Pancreas (tissue), 10 donors: ENCODE data around the gene UBAC2. TPM values are rescaled to one million over a fixed set of nuclear protein-coding genes. Genes with fewer than 3 reads are reported as not detected.

ENCODE experiments used
- ATAC-seq, 4 donors: fragments of 200-7000 bp; cut with Tn5 transposase; one replicate each; pipeline versions ENCODE4 v1.8.0 to v1.9.1; 2020; ENCODE audit warnings: mild to moderate bottlenecking in 4 of 4, moderate library complexity in 4 of 4
- DNase-seq, 6 donors: peaks; one replicate each; pipeline ENCODE4 v3.0.0-alpha.2; 2020
- FAIRE-seq: peaks from 2 replicates; lab custom pipeline; 2012; peaks lifted over from hg19 to GRCh38; lab: Jason Lieb, UNC
- H3K27ac ChIP-seq, 4 donors: fragments of 200-600 bp; sonication (generic); 1 replicate in 3 of 4; 2 replicates in 1 of 4; pipeline versions ENCODE4 v1.5.0 to v1.8.0; 2020
- H3K27me3 ChIP-seq, 4 donors: fragments of 200-600 bp; one replicate each; pipeline ENCODE4 v1.8.0; 2021
- H3K36me3 ChIP-seq, 3 donors: fragments of 200-600 bp; sonication (generic) in 1 of 3; one replicate each; pipeline versions ENCODE4 v1.5.0 to v1.8.0; 2020 to 2021
- H3K4me1 ChIP-seq, 3 donors: fragments of 200-600 bp; one replicate each; pipeline ENCODE4 v1.8.0; 2021
- H3K4me3 ChIP-seq, 4 donors: fragments of 200-600 bp; sonication (generic) in 2 of 4; one replicate each; pipeline versions ENCODE4 v1.5.0 to v1.8.0; 2020 to 2021
- H3K9me3 ChIP-seq, 4 donors: fragments of 200-600 bp; one replicate each; pipeline ENCODE4 v1.8.0; 2021
- WGBS, 2 donors: extraction: QIAGEN DNeasy Blood & Tissue Kit; methylation state at CpG; one replicate each; pipeline ENCODE4 v1.1.7; 2013; 5-methylcytosine and 5-hydroxymethylcytosine counted together
- intact Hi-C, 3 donors: fragments of 100-400 bp; cut with DNase I; formaldehyde crosslinking; loops; one replicate each; pipeline versions ENCODE4 v1.11.1 to v1.14.2; 2022
- polyA plus RNA-seq, 2 donors: library from polyadenylated mRNA; stranded (reverse); fragments of 200-250 nt; gene quantifications; one replicate each; pipeline ENCODE4 v1.2.3, GENCODE V29; 2013
- total RNA-seq, 6 donors: library from RNA; stranded (reverse); fragmentation: NEBNext Ultra II Directional in 4 of 6; extraction: Animal tissue kit (Norgen Biotek cat#: 25700) in 4 of 6; gene quantifications; one replicate each; pipeline versions ENCODE4 v1.2.1 to v1.2.4, GENCODE V29; 2021 to 2023
- TF ChIP-seq, protein P1 (sequence below), 4 donors: fragments of 200-600 bp; sonication (generic) in 3 of 4; IDR thresholded peaks; one replicate each; pipeline versions ENCODE4 v1.5.0 to v1.8.0; 2021; ENCODE audit warnings: antibody characterized with exemption in 4 of 4
- donor health status: healthy with polysubstance abuse.
- donor health status: DM: no; HTN: no; CAD: no; lungs with moderate emphysema.
- donor health status: DM: no; HTN: no; CAD: no.
- donor health status: control.
- donor health status: control.
- donor health status: Bipolar disorder and iron deficiency.
- donor health status: DM: yes; HTN: yes; CAD: no.
- donor health status: DM: no; HTN: no; CAD: no.
- donor health status: DM: no; HTN: no; CAD: no.
- donor health status: DM: yes; HTN: yes; CAD: no.

UBAC2 gene
- total and polyA plus RNA-seq, 8 donors, result 17.5 to 29.5 (median 26.9) TPM

DNA sequence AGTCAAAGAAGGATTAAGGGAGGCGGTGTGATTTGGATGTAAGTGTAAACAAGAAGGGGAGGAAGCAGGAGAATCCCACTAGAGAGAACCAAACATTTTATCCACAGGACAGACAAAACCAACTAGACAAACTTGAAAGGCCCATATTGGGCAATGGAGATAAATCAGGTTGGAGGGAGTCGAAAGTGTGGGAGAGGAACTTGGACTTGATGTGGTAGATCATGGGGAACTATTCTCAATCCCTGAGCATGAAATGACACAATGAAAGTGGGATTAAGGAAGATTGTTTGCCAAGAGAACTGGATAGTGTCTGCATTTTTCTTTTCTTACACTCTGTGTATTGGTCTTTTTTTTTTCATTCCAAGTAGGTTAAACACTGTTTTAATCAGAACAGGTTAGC, 88.6 kb downstream of the UBAC2 start:
- Histone ChIP-seq H3K27ac (no peak overlapping the region), H3K27me3 (no peaks in the 10 kb centered on the region), H3K9me3 (no peaks in the 10 kb centered on the region), H3K4me3 (no peak overlapping the region), H3K36me3 (no peaks in the 10 kb centered on the region), H3K4me1 (peaks cover 0 to 9% (median 8%) of the 10 kb centered on the region in 3 donors)
- peak in 2 of 4 donors; percentile 18 for ATAC-seq
- no peak for FAIRE-seq
- TF ChIP-seq, protein P1, sequence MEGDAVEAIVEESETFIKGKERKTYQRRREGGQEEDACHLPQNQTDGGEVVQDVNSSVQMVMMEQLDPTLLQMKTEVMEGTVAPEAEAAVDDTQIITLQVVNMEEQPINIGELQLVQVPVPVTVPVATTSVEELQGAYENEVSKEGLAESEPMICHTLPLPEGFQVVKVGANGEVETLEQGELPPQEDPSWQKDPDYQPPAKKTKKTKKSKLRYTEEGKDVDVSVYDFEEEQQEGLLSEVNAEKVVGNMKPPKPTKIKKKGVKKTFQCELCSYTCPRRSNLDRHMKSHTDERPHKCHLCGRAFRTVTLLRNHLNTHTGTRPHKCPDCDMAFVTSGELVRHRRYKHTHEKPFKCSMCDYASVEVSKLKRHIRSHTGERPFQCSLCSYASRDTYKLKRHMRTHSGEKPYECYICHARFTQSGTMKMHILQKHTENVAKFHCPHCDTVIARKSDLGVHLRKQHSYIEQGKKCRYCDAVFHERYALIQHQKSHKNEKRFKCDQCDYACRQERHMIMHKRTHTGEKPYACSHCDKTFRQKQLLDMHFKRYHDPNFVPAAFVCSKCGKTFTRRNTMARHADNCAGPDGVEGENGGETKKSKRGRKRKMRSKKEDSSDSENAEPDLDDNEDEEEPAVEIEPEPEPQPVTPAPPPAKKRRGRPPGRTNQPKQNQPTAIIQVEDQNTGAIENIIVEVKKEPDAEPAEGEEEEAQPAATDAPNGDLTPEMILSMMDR (IDR thresholded peaks at IDR 0.05), result no peak
- DNase-seq, result no peak
- intact Hi-C loops, result no loop called here
- 86 to 94% methylated on average over 2 of the region's 2 CpGs for whole genome bisulfite sequencing, 2 donors

- no peaks in the 10 kb centered on the region for H3K36me3 ChIP-seq
- no peaks in the 10 kb centered on the region for H3K9me3 ChIP-seq
- peaks cover 0 to 9% (median 8%) of the 10 kb centered on the region in 3 donors for H3K4me1 ChIP-seq
- intact Hi-C loops, result no loop called here
- no peak for DNase-seq
- no peaks in the 10 kb centered on the region for H3K27me3 ChIP-seq
- TF ChIP-seq, protein P1 (IDR thresholded peaks at IDR 0.05), result no peak
- no peak overlapping the region for H3K27ac ChIP-seq
- WGBS, 2 donors, result 85 to 91% methylated on average over 7 of the region's 7 CpGs
- H3K4me3 ChIP-seq, result no peak overlapping the region
- FAIRE-seq, result no peak
- ATAC-seq, result no peak
Measured at GRCh38 chr13:99289674-99290337, 89.2 kb downstream of the UBAC2 start.

- 73 to 81% methylated on average over 3 of the region's 3 CpGs for WGBS, 2 donors
- peaks cover 0 to 4% (median 3%) of the 10 kb centered on the region in 3 donors for H3K4me1 ChIP-seq
- no peaks in the 10 kb centered on the region for H3K36me3 ChIP-seq
- no peak for ATAC-seq
- intact Hi-C loops, result no loop called here
- no peaks in the 10 kb centered on the region for H3K27me3 ChIP-seq
- FAIRE-seq, result no peak
- H3K9me3 ChIP-seq, result no peaks in the 10 kb centered on the region
- H3K27ac ChIP-seq, result no peak overlapping the region
- no peak for DNase-seq
- TF ChIP-seq, protein P1 (IDR thresholded peaks at IDR 0.05), result no peak
- no peak overlapping the region for H3K4me3 ChIP-seq
Measured at GRCh38 chr13:99290894-99291293, 90.2 kb downstream of the UBAC2 start.

GRCh38 chr13:99293178-99293577, 92.5 kb downstream of the UBAC2 start:
- peak in 1 of 4 donors; percentile 50 for ATAC-seq
- Histone ChIP-seq H3K9me3 (no peaks in the 10 kb centered on the region), H3K4me1 (no peaks in the 10 kb centered on the region), H3K4me3 (no peak overlapping the region), H3K36me3 (no peaks in the 10 kb centered on the region), H3K27ac (no peak overlapping the region), H3K27me3 (no peaks in the 10 kb centered on the region)
- intact Hi-C loops, result no loop called here
- TF ChIP-seq, protein P1 (IDR thresholded peaks at IDR 0.05), result no peak
- FAIRE-seq, result no peak
- no peak for DNase-seq
- 89 to 96% methylated on average over 2 of the region's 2 CpGs for WGBS, 2 donors

GRCh38 chr13:99294198-99294597, 93.5 kb downstream of the UBAC2 start:
- no peak overlapping the region for H3K4me3 ChIP-seq
- H3K27me3 ChIP-seq, result no peaks in the 10 kb centered on the region
- no peak overlapping the region for H3K27ac ChIP-seq
- DNase-seq, result no peak
- TF ChIP-seq, protein P1 (IDR thresholded peaks at IDR 0.05), result no peak
- no peak for ATAC-seq
- intact Hi-C loops, result no loop called here
- no peaks in the 10 kb centered on the region for H3K36me3 ChIP-seq
- no peaks in the 10 kb centered on the region for H3K9me3 ChIP-seq
- no peaks in the 10 kb centered on the region for H3K4me1 ChIP-seq
- FAIRE-seq, result no peak
